EH (cell line): ENCODE data around the gene GRM1.

Experiments used
- DNase-seq: peaks from one replicate; pipeline ENCODE4 v3.0.0-alpha.2; 2015; ENCODE audit warnings: low read depth

GRM1 gene

GRCh38 chr6:146381486-146381885 lies 352.6 kb downstream of the GRM1 start:
- peak; percentile 2 for DNase-seq

- no peak for DNase-seq
Measured at GRCh38 chr6:146388736-146389364, 360.0 kb downstream of the GRM1 start.

- no peak for DNase-seq
Measured at GRCh38 chr6:146389740-146390139, 360.9 kb downstream of the GRM1 start.

- DNase-seq = no peak
Measured at GRCh38 chr6:146397638-146398037, 368.8 kb downstream of the GRM1 start.

GRCh38 chr6:146402476-146402875 lies 373.6 kb downstream of the GRM1 start:
- DNase-seq = no peak

- DNase-seq = no peak
Measured at GRCh38 chr6:146408583-146408982, 379.7 kb downstream of the GRM1 start.

GRCh38 chr6:146410851-146411595 lies 382.2 kb downstream of the GRM1 start:
- DNase-seq = peak; percentile 10

GRCh38 chr6:146419576-146419975 lies 390.7 kb downstream of the GRM1 start:
- DNase-seq = no peak

- DNase-seq = no peak
Measured at GRCh38 chr6:146420255-146420654, 391.4 kb downstream of the GRM1 start.

- DNase-seq = no peak
Measured at GRCh38 chr6:146422789-146423375, 394.0 kb downstream of the GRM1 start.

GRCh38 chr6:146423452-146423851 lies 394.6 kb downstream of the GRM1 start:
- no peak for DNase-seq

- no peak for DNase-seq
Measured at GRCh38 chr6:146426516-146426915, 397.7 kb downstream of the GRM1 start.

- DNase-seq = no peak
Measured at GRCh38 chr6:146429831-146430230, 401.0 kb downstream of the GRM1 start.

GRCh38 chr6:146433881-146434731 lies 405.2 kb downstream of the GRM1 start:
- DNase-seq = peak; percentile 11

- DNase-seq = no peak
Measured at GRCh38 chr6:146434732-146435390, 406.0 kb downstream of the GRM1 start.

- DNase-seq = no peak
Measured at GRCh38 chr6:146441907-146442306, 413.0 kb downstream of the GRM1 start.

GRCh38 chr6:146444189-146444588 lies 415.3 kb downstream of the GRM1 start:
- no peak for DNase-seq

- DNase-seq = no peak
Measured at GRCh38 chr6:146445233-146445632, 416.4 kb downstream of the GRM1 start.

GRCh38 chr6:146456886-146457285 lies 428.0 kb downstream of the GRM1 start:
- DNase-seq = no peak

- no peak for DNase-seq
Measured at GRCh38 chr6:146460941-146461340, 432.1 kb downstream of the GRM1 start.

GRCh38 chr6:146470091-146470770 lies 441.4 kb downstream of the GRM1 start:
- no peak for DNase-seq
